ENCODE data around the gene TSHZ2. TPM values are rescaled to one million over a fixed set of nuclear protein-coding genes. Genes with fewer than 3 reads are reported as not detected.

TSHZ2 gene
- total RNA-seq, 1 donor from 2014 or later: 22.9 TPM

DNA sequence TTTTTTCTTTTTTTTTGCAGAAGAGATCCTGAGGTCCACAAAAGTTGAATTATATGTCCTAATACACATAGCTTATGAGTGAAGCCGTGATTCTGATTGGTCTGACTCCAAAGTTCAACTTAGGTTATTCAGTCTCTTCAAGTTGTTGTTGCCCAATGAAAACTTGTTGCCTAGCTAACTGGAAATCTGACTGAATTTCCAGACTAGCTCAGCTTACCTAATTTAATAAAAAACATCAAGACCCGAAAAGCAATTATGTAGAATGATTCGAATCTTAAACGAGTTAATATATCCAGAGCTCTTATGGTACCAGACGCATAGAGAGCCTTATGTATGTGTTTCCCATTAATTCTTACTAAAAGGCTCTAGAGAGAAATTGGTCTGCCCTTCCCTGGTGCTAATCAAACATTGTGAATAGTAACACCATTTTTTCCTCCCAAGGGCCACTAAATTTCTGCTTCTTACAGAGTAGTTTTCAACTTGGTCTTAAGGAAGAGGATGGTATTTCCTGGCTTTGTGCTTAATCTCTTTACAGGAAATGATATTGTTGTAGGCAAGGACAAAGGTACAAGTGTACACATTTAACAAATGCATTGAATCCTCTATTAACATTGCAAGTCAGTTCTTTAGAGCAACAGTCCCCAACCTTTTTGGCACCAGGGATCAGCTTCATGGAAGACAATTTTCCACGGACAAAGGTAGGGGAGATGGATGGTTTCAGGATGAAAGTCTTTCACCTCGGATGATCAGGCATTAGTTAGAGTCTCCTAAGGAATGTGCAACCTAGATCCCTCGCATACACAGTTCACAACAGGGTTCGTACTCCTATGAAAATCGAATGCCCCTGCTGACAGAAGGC, 107.9 kb downstream of the TSHZ2 start:
- Mint-ChIP-seq H3K27me3 (no peaks in the 10 kb centered on the region), H3K4me3 (ENCODE audit: low read depth) (no peak overlapping the region), H3K4me1 (ENCODE audit: low read depth) (peaks cover 12% of the 10 kb centered on the region), H3K9me3 (ENCODE audit: low read depth) (no peaks in the 10 kb centered on the region), H3K27ac (no peak overlapping the region), H3K36me3 (ENCODE audit: insufficient read depth) (peaks cover 1% of the 10 kb centered on the region)
- TF ChIP-seq, protein P1, sequence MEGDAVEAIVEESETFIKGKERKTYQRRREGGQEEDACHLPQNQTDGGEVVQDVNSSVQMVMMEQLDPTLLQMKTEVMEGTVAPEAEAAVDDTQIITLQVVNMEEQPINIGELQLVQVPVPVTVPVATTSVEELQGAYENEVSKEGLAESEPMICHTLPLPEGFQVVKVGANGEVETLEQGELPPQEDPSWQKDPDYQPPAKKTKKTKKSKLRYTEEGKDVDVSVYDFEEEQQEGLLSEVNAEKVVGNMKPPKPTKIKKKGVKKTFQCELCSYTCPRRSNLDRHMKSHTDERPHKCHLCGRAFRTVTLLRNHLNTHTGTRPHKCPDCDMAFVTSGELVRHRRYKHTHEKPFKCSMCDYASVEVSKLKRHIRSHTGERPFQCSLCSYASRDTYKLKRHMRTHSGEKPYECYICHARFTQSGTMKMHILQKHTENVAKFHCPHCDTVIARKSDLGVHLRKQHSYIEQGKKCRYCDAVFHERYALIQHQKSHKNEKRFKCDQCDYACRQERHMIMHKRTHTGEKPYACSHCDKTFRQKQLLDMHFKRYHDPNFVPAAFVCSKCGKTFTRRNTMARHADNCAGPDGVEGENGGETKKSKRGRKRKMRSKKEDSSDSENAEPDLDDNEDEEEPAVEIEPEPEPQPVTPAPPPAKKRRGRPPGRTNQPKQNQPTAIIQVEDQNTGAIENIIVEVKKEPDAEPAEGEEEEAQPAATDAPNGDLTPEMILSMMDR (IDR thresholded peaks at IDR 0.05; ENCODE audit: unreplicated experiment): no peak
- DNase-seq (ENCODE audit: low spot score, unreplicated experiment): no peak

DNA sequence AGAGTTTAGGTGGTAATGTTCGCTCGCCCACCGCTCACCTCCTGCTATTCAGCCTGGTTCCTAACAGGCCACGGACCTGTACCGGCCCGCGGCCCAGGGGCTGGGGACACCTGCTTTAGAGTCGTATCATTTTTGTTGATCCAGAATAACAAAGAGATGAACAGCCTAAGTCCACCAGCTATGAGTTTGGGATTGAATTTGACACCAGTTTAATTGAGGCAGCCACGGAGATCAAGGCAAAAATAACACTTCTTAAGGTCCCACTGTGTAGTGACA, 108.5 kb downstream of the TSHZ2 start:
- H3K36me3 Mint-ChIP-seq (ENCODE audit: insufficient read depth): peaks cover 1% of the 10 kb centered on the region
- H3K9me3 Mint-ChIP-seq (ENCODE audit: low read depth): no peaks in the 10 kb centered on the region
- DNase-seq (ENCODE audit: low spot score, unreplicated experiment): no peak
- no peak overlapping the region for H3K27ac Mint-ChIP-seq
- no peaks in the 10 kb centered on the region for H3K27me3 Mint-ChIP-seq
- no peak overlapping the region for H3K4me3 Mint-ChIP-seq (ENCODE audit: low read depth)
- TF ChIP-seq, protein P1 (IDR thresholded peaks at IDR 0.05; ENCODE audit: unreplicated experiment): no peak
- peaks cover 12% of the 10 kb centered on the region for H3K4me1 Mint-ChIP-seq (ENCODE audit: low read depth)

DNA sequence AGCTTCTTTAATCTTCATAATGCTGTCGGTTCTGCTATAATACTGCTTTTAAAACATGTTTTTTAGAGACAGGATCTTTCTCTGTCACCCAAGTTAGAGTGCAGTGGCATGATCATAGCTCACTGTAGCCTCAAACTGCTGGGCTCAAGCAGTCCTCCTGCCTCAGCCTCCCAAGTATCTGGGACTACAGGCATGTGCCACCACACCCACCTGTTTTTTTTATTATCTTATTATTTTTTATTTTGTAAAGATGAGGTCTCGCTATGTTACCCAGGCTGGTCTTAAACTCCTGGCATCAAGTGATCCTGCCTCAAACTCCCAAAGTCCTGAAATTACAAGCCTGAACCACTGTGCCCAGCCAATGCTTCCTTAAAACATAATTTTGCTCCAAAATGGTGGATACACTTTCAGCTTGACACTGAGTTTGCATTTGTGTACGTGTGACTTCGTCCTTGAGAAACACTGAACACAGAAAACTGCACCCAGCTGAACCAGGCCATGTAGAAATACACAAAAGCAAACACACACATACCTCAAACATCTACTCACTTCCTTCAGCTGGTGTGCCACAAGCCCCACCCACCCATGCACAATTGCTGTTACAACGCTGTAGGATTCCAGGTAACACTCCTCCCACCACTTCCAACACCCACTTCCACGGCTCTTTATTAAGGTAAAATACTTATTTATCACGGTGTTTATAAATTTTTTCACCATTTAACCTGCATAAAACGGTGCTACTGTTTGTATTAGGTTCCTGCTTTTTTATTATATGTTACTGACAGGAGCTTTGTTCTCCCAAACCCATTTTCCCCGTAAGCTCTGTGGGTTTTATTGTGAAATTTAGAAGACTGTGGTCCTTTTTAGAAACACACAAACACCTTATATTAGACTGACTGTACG, 109.1 kb downstream of the TSHZ2 start:
- Mint-ChIP-seq H3K9me3 (ENCODE audit: low read depth) (no peaks in the 10 kb centered on the region), H3K4me3 (ENCODE audit: low read depth) (no peak overlapping the region), H3K36me3 (ENCODE audit: insufficient read depth) (peaks cover 1% of the 10 kb centered on the region), H3K4me1 (ENCODE audit: low read depth) (peaks cover 12% of the 10 kb centered on the region), H3K27me3 (no peaks in the 10 kb centered on the region), H3K27ac (peak overlapping the region; percentile 69)
- DNase-seq (ENCODE audit: low spot score, unreplicated experiment): no peak
- TF ChIP-seq, protein P1 (IDR thresholded peaks at IDR 0.05; ENCODE audit: unreplicated experiment): no peak

DNA sequence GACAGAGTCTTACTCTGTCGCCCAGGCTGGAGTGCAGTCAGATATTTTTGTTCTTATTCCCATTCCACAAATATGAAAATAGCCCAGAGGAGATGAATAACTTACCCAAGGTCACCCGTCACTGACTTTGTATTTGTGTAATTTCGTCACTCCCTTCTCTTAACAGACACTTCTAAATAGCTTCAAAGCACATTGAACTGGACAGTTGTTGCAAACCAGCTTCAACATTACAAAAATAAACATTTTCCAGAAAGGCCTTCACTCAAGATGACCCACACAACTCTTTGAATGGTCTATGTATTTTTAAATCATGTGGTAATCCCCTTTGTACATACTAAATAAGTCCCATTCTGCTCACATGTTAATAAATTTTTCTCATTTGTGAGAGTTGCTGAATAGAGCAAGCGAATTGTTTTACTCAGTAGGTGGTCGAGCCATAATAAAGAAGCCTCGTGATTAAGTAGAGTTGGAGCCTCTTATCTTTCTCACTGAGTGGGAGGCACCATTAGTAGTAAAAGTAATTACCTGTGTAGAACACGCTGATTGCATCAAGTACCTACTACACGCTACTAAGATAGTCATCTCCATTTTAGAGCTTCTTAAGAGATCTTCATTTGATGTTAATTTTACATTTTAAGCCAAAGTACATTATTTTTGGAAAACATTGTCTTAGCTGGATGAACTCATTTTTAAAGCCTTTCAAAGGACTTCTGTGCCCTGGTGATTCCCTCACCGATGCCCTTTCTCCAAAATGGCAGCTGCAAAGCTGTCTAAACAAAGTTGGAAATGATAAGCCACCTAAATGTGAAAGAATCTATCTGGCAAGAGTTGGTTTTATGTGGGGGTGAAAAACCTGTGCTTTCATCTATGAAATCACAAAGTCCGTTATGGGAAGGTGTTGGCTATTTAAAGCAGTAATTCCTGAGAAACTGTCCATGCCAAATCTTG, 110.0 kb downstream of the TSHZ2 start:
- Mint-ChIP-seq H3K4me3 (ENCODE audit: low read depth) (no peak overlapping the region), H3K27me3 (no peaks in the 10 kb centered on the region), H3K9me3 (ENCODE audit: low read depth) (peaks cover 3% of the 10 kb centered on the region), H3K36me3 (ENCODE audit: insufficient read depth) (peaks cover 2% of the 10 kb centered on the region), H3K27ac (no peak overlapping the region), H3K4me1 (ENCODE audit: low read depth) (peaks cover 12% of the 10 kb centered on the region)
- TF ChIP-seq, protein P1 (IDR thresholded peaks at IDR 0.05; ENCODE audit: unreplicated experiment): no peak
- no peak for DNase-seq (ENCODE audit: low spot score, unreplicated experiment)

All from progenitor cell of endocrine pancreas (in vitro differentiated cells).